Measurements from ENCODE around the gene PLPPR1.
"Not testable (repeated sequence)": the region's sequence is repeated elsewhere in the genome, so short reads cannot be mapped to it uniquely, and the experiment has no call there.

PLPPR1 gene

GRCh38 chr9:101271102-101271501 lies 242.6 kb downstream of the PLPPR1 start:
- in situ Hi-C loops (cut with HindIII; ENCODE audit: low sequenced_read_pairs), result no loop called here

GRCh38 chr9:101274971-101275768 lies 246.6 kb downstream of the PLPPR1 start:
- in situ Hi-C loops (cut with HindIII; ENCODE audit: low sequenced_read_pairs), result no loop called here

- in situ Hi-C loops (cut with HindIII; ENCODE audit: low sequenced_read_pairs), result no loop called here
Observed at GRCh38 chr9:101275769-101276250, 247.3 kb downstream of the PLPPR1 start.

- in situ Hi-C loops (cut with HindIII; ENCODE audit: low sequenced_read_pairs), result not testable (repeated sequence)
Observed at GRCh38 chr9:101291043-101291442, 262.5 kb downstream of the PLPPR1 start.

GRCh38 chr9:101299901-101300300 lies 271.4 kb downstream of the PLPPR1 start:
- in situ Hi-C loops (cut with HindIII; ENCODE audit: low sequenced_read_pairs), result no loop called here

GRCh38 chr9:101307051-101307450 lies 278.5 kb downstream of the PLPPR1 start:
- in situ Hi-C loops (cut with HindIII; ENCODE audit: low sequenced_read_pairs), result no loop called here

- in situ Hi-C loops (cut with HindIII; ENCODE audit: low sequenced_read_pairs), result no loop called here
Observed at GRCh38 chr9:101307524-101308213, 279.1 kb downstream of the PLPPR1 start.

GRCh38 chr9:101309139-101309538 lies 280.6 kb downstream of the PLPPR1 start:
- in situ Hi-C loops (cut with HindIII; ENCODE audit: low sequenced_read_pairs), result no loop called here

- in situ Hi-C loops (cut with HindIII; ENCODE audit: low sequenced_read_pairs), result no loop called here
Observed at GRCh38 chr9:101311191-101311590, 282.7 kb downstream of the PLPPR1 start.

- in situ Hi-C loops (cut with HindIII; ENCODE audit: low sequenced_read_pairs), result no loop called here
Observed at GRCh38 chr9:101311758-101312420, 283.4 kb downstream of the PLPPR1 start.

- in situ Hi-C loops (cut with HindIII; ENCODE audit: low sequenced_read_pairs), result no loop called here
Observed at GRCh38 chr9:101312661-101313060, 284.1 kb downstream of the PLPPR1 start.

GRCh38 chr9:101315112-101315450 lies 286.6 kb downstream of the PLPPR1 start:
- in situ Hi-C loops (cut with HindIII; ENCODE audit: low sequenced_read_pairs), result no loop called here

GRCh38 chr9:101317735-101318134 lies 289.2 kb downstream of the PLPPR1 start:
- in situ Hi-C loops (cut with HindIII; ENCODE audit: low sequenced_read_pairs), result no loop called here

- in situ Hi-C loops (cut with HindIII; ENCODE audit: low sequenced_read_pairs), result no loop called here
Observed at GRCh38 chr9:101323129-101323528, 294.6 kb downstream of the PLPPR1 start.

- in situ Hi-C loops (cut with HindIII; ENCODE audit: low sequenced_read_pairs), result no loop called here
Observed at GRCh38 chr9:101324245-101324804, 295.8 kb downstream of the PLPPR1 start.

- in situ Hi-C loops (cut with HindIII; ENCODE audit: low sequenced_read_pairs), result no loop called here
Observed at GRCh38 chr9:101325053-101325452, 296.5 kb downstream of the PLPPR1 start.

- in situ Hi-C loops (cut with HindIII; ENCODE audit: low sequenced_read_pairs), result no loop called here
Observed at GRCh38 chr9:101326035-101326434, 297.5 kb downstream of the PLPPR1 start.

- in situ Hi-C loops (cut with HindIII; ENCODE audit: low sequenced_read_pairs), result no loop called here
Observed at GRCh38 chr9:101326501-101326900, 298.0 kb downstream of the PLPPR1 start.

- in situ Hi-C loops (cut with HindIII; ENCODE audit: low sequenced_read_pairs), result not testable (repeated sequence)
Observed at GRCh38 chr9:101327422-101327909, 298.9 kb downstream of the PLPPR1 start.

GRCh38 chr9:101332362-101332761 lies 303.8 kb downstream of the PLPPR1 start:
- in situ Hi-C loops (cut with HindIII; ENCODE audit: low sequenced_read_pairs), result no loop called here

GRCh38 chr9:101333490-101333889 lies 305.0 kb downstream of the PLPPR1 start:
- in situ Hi-C loops (cut with HindIII; ENCODE audit: low sequenced_read_pairs), result no loop called here

All from DLD1 (cell line).